ENCODE results near the gene DCHS2.

- TF ChIP-seq CTCF (IDR thresholded peaks at IDR 0.05; ENCODE audit: borderline replicate concordance, extremely low read depth, low read length, poor library complexity, severe bottlenecking), result no peak
- no peak for TF ChIP-seq EZH2 (IDR thresholded peaks at IDR 0.05; ENCODE audit: borderline replicate concordance, low read depth, low read length, severe bottlenecking)
Observed at GRCh38 chr4:154329939-154330338, 161.7 kb downstream of the DCHS2 start.
